Fibroblast of villous mesenchyme (primary cell): ENCODE data around the gene MRPL34. TPM values are rescaled to one million over a fixed set of nuclear protein-coding genes. Genes with fewer than 3 reads are reported as not detected.
A peak's percentile ranks its signal among the peaks of the same experiment; 100 is the strongest.

ENCODE experiments used
- DNase-seq: peaks from one replicate; pipeline ENCODE4 v3.0.0-alpha.2; 2010; ENCODE audit warnings: low read depth
- H3K4me3 ChIP-seq: 2 replicates; pipeline ENCODE4 v1.5.1; 2011; ENCODE audit warnings: low read depth, mild to moderate bottlenecking, low read length
- CTCF ChIP-seq: IDR thresholded peaks from 2 replicates; pipeline ENCODE4 v1.5.1; 2012; ENCODE audit warnings: low read depth, mild to moderate bottlenecking, low read length; ENCODE audit not compliant: insufficient read depth
- total RNA-seq: library from RNA; depleted of rRNA; stranded (reverse); fragments of >200 nt; gene quantifications from 2 replicates; pipeline ENCODE4 v1.2.3, GENCODE V29; 2012

The MRPL34 gene
- total RNA-seq, 1 donor, result 29.8 TPM

- TF ChIP-seq CTCF, result no peak
- DNase-seq, result no peak
- no peak overlapping the region for H3K4me3 ChIP-seq
Observed at GRCh38 chr19:17329366-17330261, 23.9 kb downstream of the MRPL34 start.

- no peak for TF ChIP-seq CTCF
- DNase-seq, result no peak
- H3K4me3 ChIP-seq, result no peak overlapping the region
Observed at GRCh38 chr19:17330262-17331044, 24.8 kb downstream of the MRPL34 start.

- no peak for TF ChIP-seq CTCF
- DNase-seq, result no peak
- no peak overlapping the region for H3K4me3 ChIP-seq
Observed at GRCh38 chr19:17331045-17331558, 25.4 kb downstream of the MRPL34 start.

- H3K4me3 ChIP-seq, result no peak overlapping the region
- TF ChIP-seq CTCF, result no peak
- DNase-seq, result no peak
Observed at GRCh38 chr19:17332360-17332676, 26.6 kb downstream of the MRPL34 start.

- peak; percentile 63 for DNase-seq
- TF ChIP-seq CTCF, result no peak
- no peak overlapping the region for H3K4me3 ChIP-seq
Observed at GRCh38 chr19:17332677-17333581, 27.3 kb downstream of the MRPL34 start.

GRCh38 chr19:17333611-17334413 lies 28.1 kb downstream of the MRPL34 start:
- peak overlapping the region; percentile 73 for H3K4me3 ChIP-seq
- DNase-seq, result peak; percentile 68
- TF ChIP-seq CTCF, result no peak
